BLaER1 treated with 17β-estradiol and CSF1 and Interleukin-3, amounts not matched to agents 10 nM and 100 nM (cell line): ENCODE measurements around the gene SLX4IP.
"Not testable (repeated sequence)": the region's sequence is repeated elsewhere in the genome, so short reads cannot be mapped to it uniquely, and the experiment has no call there.

Experiments
- H3K27ac ChIP-seq, 11 experiments: shearing (Covaris generic); formaldehyde crosslinking; 2 replicates each; pipeline ENCODE4 v1.8.1; 2022
- H3K27me3 ChIP-seq, 11 experiments: shearing (Covaris generic); formaldehyde crosslinking; 2 replicates each; pipeline ENCODE4 v1.8.1; 2022
- H3K36me3 ChIP-seq, 11 experiments: shearing (Covaris generic); formaldehyde crosslinking; 2 replicates each; pipeline ENCODE4 v1.8.1; 2022
- H3K4me1 ChIP-seq, 10 experiments: shearing (Covaris generic); formaldehyde crosslinking; 2 replicates each; pipeline ENCODE4 v1.8.1; 2022
- H3K4me2 ChIP-seq, 11 experiments: shearing (Covaris generic); formaldehyde crosslinking; 2 replicates each; pipeline ENCODE4 v1.8.1; 2022
- H3K4me3 ChIP-seq, 10 experiments: shearing (Covaris generic); formaldehyde crosslinking; 2 replicates each; pipeline ENCODE4 v1.8.1; 2022
- H3K9ac ChIP-seq, 11 experiments: shearing (Covaris generic); formaldehyde crosslinking; 2 replicates each; pipeline ENCODE4 v1.8.1; 2022
- H3K9me3 ChIP-seq, 11 experiments: shearing (Covaris generic); formaldehyde crosslinking; replicated peaks in 1 of 11; 2 replicates each; pipeline ENCODE4 v1.8.1; 2022
- H4K20me1 ChIP-seq, 11 experiments: shearing (Covaris generic); formaldehyde crosslinking; 2 replicates each; pipeline ENCODE4 v1.8.1; 2022
- Cebpa-rat ChIP-seq, 11 experiments: shearing (Covaris generic); IDR thresholded peaks; 2 replicates each; pipeline ENCODE4 v1.8.1; 2022

The SLX4IP gene

GRCh38 chr20:10605547-10606195 lies 170.6 kb downstream of the SLX4IP start:
- Histone ChIP-seq H3K36me3 (peaks cover 0 to 42% (median 26%) of the 10 kb centered on the region in 11 experiments; a peak in 12 of 22 replicates), H3K9me3 (no peaks in the 10 kb centered on the region), H3K4me2 (peak overlapping the region in 1 of 11 experiments; percentile 27; a peak in 3 of 22 replicates), H3K9ac (no peak overlapping the region), H3K4me3 (no peak overlapping the region), H4K20me1 (no peaks in the 10 kb centered on the region), H3K27me3 (no peaks in the 10 kb centered on the region), H3K4me1 (peaks cover 0 to 8% (median 0%) of the 10 kb centered on the region in 10 experiments; a peak in 6 of 20 replicates), H3K27ac (no peak overlapping the region)
- TF ChIP-seq Cebpa-rat (IDR thresholded peaks at IDR 0.05) = no peak

DNA sequence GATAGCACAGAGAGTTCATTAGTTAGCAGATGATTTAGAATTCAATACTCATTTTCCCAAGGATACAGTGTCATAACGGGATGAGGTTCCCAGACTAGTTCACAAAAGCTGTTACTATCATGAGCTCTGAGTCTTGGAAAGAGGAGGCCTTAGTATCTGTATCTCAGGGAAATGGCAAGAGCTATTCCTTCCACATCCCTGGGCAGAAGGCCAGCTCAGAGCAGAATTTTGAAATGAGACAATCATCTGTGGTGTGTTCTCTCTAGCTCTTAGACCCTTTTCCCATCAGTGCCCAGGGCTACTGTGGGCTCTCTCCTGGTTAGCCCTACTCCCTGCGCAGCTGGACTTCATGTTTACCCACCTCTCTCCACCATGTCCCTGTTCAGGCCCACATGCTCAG lies 174.2 kb downstream of the SLX4IP start:
- Histone ChIP-seq H4K20me1 (no peaks in the 10 kb centered on the region), H3K27me3 (no peaks in the 10 kb centered on the region), H3K4me1 (peaks cover 0 to 8% (median 0%) of the 10 kb centered on the region in 10 experiments; a peak in 6 of 20 replicates), H3K27ac (no peak overlapping the region), H3K9ac (no peak overlapping the region), H3K4me2 (no peak overlapping the region), H3K9me3 (no peaks in the 10 kb centered on the region), H3K4me3 (no peak overlapping the region), H3K36me3 (peaks cover 0 to 22% (median 9%) of the 10 kb centered on the region in 11 experiments; a peak in 11 of 22 replicates)
- TF ChIP-seq Cebpa-rat (IDR thresholded peaks at IDR 0.05) = no peak

DNA sequence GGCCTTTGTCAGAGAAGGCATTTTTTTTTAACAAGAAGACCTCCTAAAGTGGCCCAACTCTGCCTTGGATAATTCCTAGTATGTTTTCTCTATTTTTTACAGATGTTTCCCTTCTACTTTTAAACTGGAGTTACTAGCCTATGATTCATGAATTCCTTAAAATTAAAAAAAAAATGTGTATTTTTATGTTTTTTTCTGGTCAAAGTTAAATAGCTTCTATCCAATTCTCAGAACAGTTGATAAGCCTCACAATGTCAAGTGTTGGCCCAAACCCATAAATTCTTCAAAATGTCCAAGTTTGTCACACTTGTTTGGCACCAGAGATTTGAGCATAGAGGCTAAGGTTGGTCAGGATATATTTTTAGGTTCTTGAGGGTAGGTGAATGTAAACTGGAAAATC lies 174.7 kb downstream of the SLX4IP start:
- Histone ChIP-seq H3K4me1 (peaks cover 0 to 8% (median 0%) of the 10 kb centered on the region in 10 experiments; a peak in 6 of 20 replicates), H3K27me3 (no peaks in the 10 kb centered on the region), H3K36me3 (peaks cover 0 to 17% (median 9%) of the 10 kb centered on the region in 11 experiments; a peak in 10 of 22 replicates), H3K9me3 (no peaks in the 10 kb centered on the region), H3K4me3 (no peak overlapping the region), H3K27ac (no peak overlapping the region), H3K4me2 (peak overlapping the region in 1 of 11 experiments; percentile 21; a peak in 1 of 22 replicates), H4K20me1 (no peaks in the 10 kb centered on the region), H3K9ac (no peak overlapping the region)
- no peak for TF ChIP-seq Cebpa-rat (IDR thresholded peaks at IDR 0.05)

DNA sequence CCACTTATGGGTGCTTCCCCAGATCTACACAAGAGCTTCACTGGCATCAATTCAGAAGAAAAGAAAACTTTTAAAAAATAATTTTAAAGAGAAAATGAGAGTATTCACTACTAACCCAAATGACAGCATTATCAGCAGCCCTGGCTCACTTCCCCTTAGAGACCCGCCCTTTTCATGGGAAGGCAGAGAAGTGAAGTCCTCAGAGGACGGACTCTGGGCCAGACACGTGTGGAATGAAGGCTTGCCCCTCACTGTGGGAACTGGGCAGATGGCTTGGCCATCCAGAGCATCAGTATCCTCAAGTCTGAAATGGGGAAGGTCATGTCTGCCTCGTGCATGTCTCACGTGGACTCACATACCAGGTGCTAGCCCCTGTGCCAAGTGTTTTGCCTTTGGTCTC lies 175.1 kb downstream of the SLX4IP start:
- H3K9me3 ChIP-seq = no peaks in the 10 kb centered on the region
- no peak overlapping the region for H3K4me3 ChIP-seq
- H3K36me3 ChIP-seq = peaks cover 0 to 16% (median 9%) of the 10 kb centered on the region in 11 experiments; a peak in 9 of 22 replicates
- no peak for TF ChIP-seq Cebpa-rat (IDR thresholded peaks at IDR 0.05)
- no peak overlapping the region for H3K9ac ChIP-seq
- H3K4me1 ChIP-seq = peaks cover 0 to 8% (median 0%) of the 10 kb centered on the region in 10 experiments; a peak in 6 of 20 replicates
- no peak overlapping the region for H3K27ac ChIP-seq
- no peaks in the 10 kb centered on the region for H4K20me1 ChIP-seq
- H3K27me3 ChIP-seq = no peaks in the 10 kb centered on the region
- peak overlapping the region in 1 of 11 experiments; percentile 21; a peak in 1 of 22 replicates for H3K4me2 ChIP-seq

- no peak overlapping the region for H3K4me3 ChIP-seq
- H4K20me1 ChIP-seq = no peaks in the 10 kb centered on the region
- H3K4me1 ChIP-seq = peaks cover 0 to 8% (median 0%) of the 10 kb centered on the region in 10 experiments; a peak in 2 of 20 replicates
- H3K9me3 ChIP-seq = no peaks in the 10 kb centered on the region
- no peak for TF ChIP-seq Cebpa-rat (IDR thresholded peaks at IDR 0.05)
- H3K4me2 ChIP-seq = no peak overlapping the region
- H3K36me3 ChIP-seq = peaks cover 0 to 16% (median 9%) of the 10 kb centered on the region in 11 experiments; a peak in 9 of 22 replicates
- no peaks in the 10 kb centered on the region for H3K27me3 ChIP-seq
- no peak overlapping the region for H3K9ac ChIP-seq
- H3K27ac ChIP-seq = no peak overlapping the region
These were observed 176.3 kb downstream of the SLX4IP start for GRCh38 chr20:10611357-10611756.

DNA sequence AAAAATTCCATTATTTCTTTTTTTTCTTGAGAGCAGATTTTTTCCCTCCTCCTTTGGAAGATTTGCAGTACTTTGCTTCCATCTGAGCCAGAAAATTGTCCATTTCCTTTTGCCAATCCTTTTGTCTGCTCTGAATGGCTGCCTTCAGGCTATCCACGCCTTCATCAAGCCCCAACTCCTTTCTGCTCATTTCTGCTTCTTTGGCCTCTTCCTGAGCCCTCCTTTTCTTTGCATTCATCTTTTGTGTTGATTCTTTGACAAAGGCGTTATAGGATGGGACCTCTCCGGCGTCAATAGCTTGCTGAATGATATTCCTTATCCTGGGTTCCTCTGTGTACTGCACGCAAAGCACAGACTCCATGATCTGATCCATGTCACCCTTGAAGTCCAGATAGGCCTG lies 178.3 kb downstream of the SLX4IP start:
- H3K27me3 ChIP-seq, H3K4me2 ChIP-seq, H3K4me1 ChIP-seq, H3K4me3 ChIP-seq, H3K27ac ChIP-seq, H3K9ac ChIP-seq, H3K9me3 ChIP-seq, H4K20me1 ChIP-seq: not testable (repeated sequence)
- peaks cover 0 to 16% (median 3%) of the 10 kb centered on the region in 11 experiments; a peak in 7 of 22 replicates for H3K36me3 ChIP-seq

DNA sequence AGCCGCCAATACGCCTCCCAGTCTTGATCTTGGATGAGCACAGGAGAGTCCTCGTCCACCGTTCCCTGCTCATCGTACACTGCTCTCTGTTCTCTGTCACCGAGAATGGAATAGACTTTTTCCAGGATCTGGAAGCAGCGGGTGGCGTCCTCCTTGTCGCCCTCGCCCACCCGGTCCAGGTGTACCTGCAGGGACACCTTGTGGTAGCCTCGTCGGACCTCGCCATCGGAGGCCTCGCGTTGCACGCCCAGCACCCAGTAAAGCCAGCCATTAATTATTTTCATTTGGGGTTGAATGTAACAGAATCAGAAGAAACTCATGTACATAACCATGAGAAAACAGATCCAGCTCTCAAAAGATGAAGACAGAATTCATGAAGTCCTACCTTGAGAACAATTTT lies 178.8 kb downstream of the SLX4IP start:
- H3K9me3 ChIP-seq = no peaks in the 10 kb centered on the region
- H3K4me2 ChIP-seq = no peak overlapping the region
- H4K20me1 ChIP-seq = no peaks in the 10 kb centered on the region
- peaks cover 0 to 8% (median 0%) of the 10 kb centered on the region in 10 experiments; a peak in 2 of 20 replicates for H3K4me1 ChIP-seq
- no peak for TF ChIP-seq Cebpa-rat (IDR thresholded peaks at IDR 0.05)
- H3K9ac ChIP-seq = no peak overlapping the region
- H3K36me3 ChIP-seq = peaks cover 0 to 13% (median 3%) of the 10 kb centered on the region in 11 experiments; a peak in 7 of 22 replicates
- no peaks in the 10 kb centered on the region for H3K27me3 ChIP-seq
- H3K27ac ChIP-seq = no peak overlapping the region
- H3K4me3 ChIP-seq = no peak overlapping the region

DNA sequence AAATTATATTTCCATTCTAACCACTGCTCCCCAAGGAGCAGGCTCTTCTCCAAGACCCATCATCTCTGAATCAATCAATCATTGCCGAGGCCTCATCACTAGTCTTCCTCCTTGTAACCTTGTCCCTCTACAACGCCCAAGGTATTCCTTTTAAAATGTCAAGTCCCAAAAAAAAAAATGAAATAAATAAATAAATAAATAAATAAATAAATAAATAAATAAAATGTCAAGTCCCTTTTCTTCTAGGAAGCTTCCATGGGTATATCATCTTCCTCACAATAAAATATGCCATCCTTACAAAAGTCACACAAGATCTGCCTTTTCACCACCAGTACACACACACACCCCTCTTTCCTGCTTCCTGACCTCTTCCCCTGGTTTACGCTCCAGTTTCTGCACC lies 181.1 kb downstream of the SLX4IP start:
- Histone ChIP-seq H3K4me1 (no peaks in the 10 kb centered on the region; a peak in 1 of 20 replicates), H3K4me2 (no peak overlapping the region)

GRCh38 chr20:10617549-10618133 lies 182.5 kb downstream of the SLX4IP start:
- H3K4me2 ChIP-seq, H4K20me1 ChIP-seq, H3K9me3 ChIP-seq, H3K4me3 ChIP-seq, H3K27ac ChIP-seq, H3K27me3 ChIP-seq, H3K4me1 ChIP-seq, H3K9ac ChIP-seq: not testable (repeated sequence)
- peaks cover 0 to 11% (median 0%) of the 10 kb centered on the region in 11 experiments; a peak in 4 of 22 replicates for H3K36me3 ChIP-seq

More for the DNA sequence above, 181.1 kb downstream of the SLX4IP start:
- TF ChIP-seq Cebpa-rat (IDR thresholded peaks at IDR 0.05) = no peak
- H3K27ac ChIP-seq = no peak overlapping the region
- H3K27me3 ChIP-seq = no peaks in the 10 kb centered on the region
- no peaks in the 10 kb centered on the region for H3K9me3 ChIP-seq
- H3K36me3 ChIP-seq = peaks cover 0 to 10% (median 0%) of the 10 kb centered on the region in 11 experiments; a peak in 6 of 22 replicates
- no peaks in the 10 kb centered on the region for H4K20me1 ChIP-seq
- no peak overlapping the region for H3K9ac ChIP-seq
- H3K4me3 ChIP-seq = no peak overlapping the region
